IMR-90 (cell line): ENCODE measurements around the gene GRB2.
A peak's percentile ranks its signal among the peaks of the same experiment; 100 is the strongest.

Experiments
- BHLHE40 ChIP-seq: fragments of 150-350 bp; IDR thresholded peaks from 2 replicates; pipeline ENCODE4 v1.6.1; 2016; ENCODE audit warnings: mild to moderate bottlenecking, low read depth, low read length
- CEBPB ChIP-seq: IDR thresholded peaks from 2 replicates; pipeline ENCODE4 v1.6.1; 2012; ENCODE audit warnings: low read depth, low read length, improper control_type of control experiment
- CHD1 ChIP-seq: IDR thresholded peaks from 2 replicates; pipeline ENCODE4 v1.6.1; 2012; ENCODE audit warnings: low read depth, low read length, improper control_type of control experiment
- FOS ChIP-seq: fragments of 150-350 bp; IDR thresholded peaks from 2 replicates; pipeline ENCODE4 v1.6.1; 2016; ENCODE audit warnings: low read depth, low read length
- MAZ ChIP-seq: IDR thresholded peaks from 2 replicates; pipeline ENCODE4 v1.6.1; 2012; ENCODE audit warnings: low read depth, mild to moderate bottlenecking, low read length, improper control_type of control experiment, moderate library complexity, borderline replicate concordance
- MXI1 ChIP-seq: IDR thresholded peaks from 2 replicates; pipeline ENCODE4 v1.6.1; 2012; ENCODE audit warnings: low read depth, mild to moderate bottlenecking, low read length, moderate library complexity, borderline replicate concordance
- POLR2A ChIP-seq: IDR thresholded peaks from 2 replicates; pipeline ENCODE4 v1.6.1; 2012; ENCODE audit warnings: mild to moderate bottlenecking, low read depth, low read length
- SMC3 ChIP-seq: fragments of 150-350 bp; IDR thresholded peaks from 2 replicates; pipeline ENCODE4 v1.6.1; 2016; ENCODE audit warnings: low read depth, mild to moderate bottlenecking, antibody characterized with exemption, low read length, moderate library complexity
- TF ChIP-seq, protein P1 (sequence below): fragments of 150-350 bp; IDR thresholded peaks from 2 replicates; pipeline ENCODE4 v1.6.1; 2017; ENCODE audit warnings: mild to moderate bottlenecking, antibody characterized with exemption, low read length, low read depth
- TF ChIP-seq, protein P2 (sequence below): conservative IDR thresholded peaks from 2 replicates; pipeline ENCODE4 v1.5.1; 2012; ENCODE audit warnings: mild to moderate bottlenecking, low read depth, low read length, improper control_type of control experiment

DNA sequence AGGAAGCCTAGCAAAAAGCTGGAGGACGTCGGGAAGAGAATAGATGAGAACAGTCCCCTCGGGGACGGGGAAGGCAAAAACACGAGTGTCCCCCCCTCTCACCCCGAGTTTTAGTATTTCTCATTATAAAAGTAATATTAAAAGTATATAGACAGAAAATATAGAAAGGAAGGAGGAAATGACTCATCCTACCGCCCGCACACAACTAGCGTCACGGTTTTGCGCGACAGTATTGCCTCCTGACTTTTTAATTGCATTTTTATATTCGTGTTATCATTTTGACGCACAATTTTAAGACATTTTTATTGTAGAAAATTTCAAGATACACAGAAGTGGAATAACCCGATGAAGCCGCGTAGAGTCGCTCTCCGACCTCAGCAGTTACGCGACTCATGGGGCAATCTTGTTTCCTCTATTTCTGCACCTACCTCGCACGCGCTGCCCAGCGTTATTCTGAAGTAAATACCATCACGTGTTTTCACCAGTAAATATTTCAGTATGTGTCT lies 115.6 kb downstream of the GRB2 start:
- TF ChIP-seq, protein P1, sequence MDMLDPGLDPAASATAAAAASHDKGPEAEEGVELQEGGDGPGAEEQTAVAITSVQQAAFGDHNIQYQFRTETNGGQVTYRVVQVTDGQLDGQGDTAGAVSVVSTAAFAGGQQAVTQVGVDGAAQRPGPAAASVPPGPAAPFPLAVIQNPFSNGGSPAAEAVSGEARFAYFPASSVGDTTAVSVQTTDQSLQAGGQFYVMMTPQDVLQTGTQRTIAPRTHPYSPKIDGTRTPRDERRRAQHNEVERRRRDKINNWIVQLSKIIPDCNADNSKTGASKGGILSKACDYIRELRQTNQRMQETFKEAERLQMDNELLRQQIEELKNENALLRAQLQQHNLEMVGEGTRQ = no peak
- TF ChIP-seq POLR2A = no peak
- TF ChIP-seq, protein P2, sequence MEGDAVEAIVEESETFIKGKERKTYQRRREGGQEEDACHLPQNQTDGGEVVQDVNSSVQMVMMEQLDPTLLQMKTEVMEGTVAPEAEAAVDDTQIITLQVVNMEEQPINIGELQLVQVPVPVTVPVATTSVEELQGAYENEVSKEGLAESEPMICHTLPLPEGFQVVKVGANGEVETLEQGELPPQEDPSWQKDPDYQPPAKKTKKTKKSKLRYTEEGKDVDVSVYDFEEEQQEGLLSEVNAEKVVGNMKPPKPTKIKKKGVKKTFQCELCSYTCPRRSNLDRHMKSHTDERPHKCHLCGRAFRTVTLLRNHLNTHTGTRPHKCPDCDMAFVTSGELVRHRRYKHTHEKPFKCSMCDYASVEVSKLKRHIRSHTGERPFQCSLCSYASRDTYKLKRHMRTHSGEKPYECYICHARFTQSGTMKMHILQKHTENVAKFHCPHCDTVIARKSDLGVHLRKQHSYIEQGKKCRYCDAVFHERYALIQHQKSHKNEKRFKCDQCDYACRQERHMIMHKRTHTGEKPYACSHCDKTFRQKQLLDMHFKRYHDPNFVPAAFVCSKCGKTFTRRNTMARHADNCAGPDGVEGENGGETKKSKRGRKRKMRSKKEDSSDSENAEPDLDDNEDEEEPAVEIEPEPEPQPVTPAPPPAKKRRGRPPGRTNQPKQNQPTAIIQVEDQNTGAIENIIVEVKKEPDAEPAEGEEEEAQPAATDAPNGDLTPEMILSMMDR = peak; percentile 37
- TF ChIP-seq MXI1 = no peak
- no peak for TF ChIP-seq CHD1
- TF ChIP-seq CEBPB = no peak
- no peak for TF ChIP-seq SMC3
- peak; percentile 40 for TF ChIP-seq BHLHE40
- peak; percentile 76 for TF ChIP-seq FOS
- no peak for TF ChIP-seq MAZ
